GM19328 (cell line): ENCODE data around the gene LIPH.

ENCODE experiments used
- ATAC-seq: cut with Tn5 transposase; IDR thresholded peaks from one replicate; pipeline ENCODE4 v1.9.1; 2021; ENCODE audit warnings: mild to moderate bottlenecking, moderate library complexity; ENCODE audit not compliant: unreplicated experiment

The LIPH gene

DNA sequence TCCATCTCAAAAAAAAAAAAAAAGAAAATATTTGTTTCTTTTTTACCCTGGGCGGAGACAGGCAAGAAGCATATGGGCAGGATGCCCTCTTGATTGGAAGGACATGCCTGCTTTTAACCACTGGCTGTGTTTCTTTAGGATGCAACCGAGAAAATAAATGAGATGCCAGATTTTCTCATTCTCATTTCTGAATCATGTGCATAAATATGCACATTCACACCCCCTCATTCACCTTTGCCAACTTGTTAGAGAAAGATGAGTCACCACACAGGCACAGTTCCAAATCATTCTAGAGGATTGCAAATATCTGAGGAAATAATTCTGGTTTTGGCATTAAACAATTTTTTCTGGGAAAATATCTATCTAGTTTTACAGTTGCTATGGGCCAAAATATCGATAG, 3.3 kb downstream of the LIPH start:
- no peak for ATAC-seq

DNA sequence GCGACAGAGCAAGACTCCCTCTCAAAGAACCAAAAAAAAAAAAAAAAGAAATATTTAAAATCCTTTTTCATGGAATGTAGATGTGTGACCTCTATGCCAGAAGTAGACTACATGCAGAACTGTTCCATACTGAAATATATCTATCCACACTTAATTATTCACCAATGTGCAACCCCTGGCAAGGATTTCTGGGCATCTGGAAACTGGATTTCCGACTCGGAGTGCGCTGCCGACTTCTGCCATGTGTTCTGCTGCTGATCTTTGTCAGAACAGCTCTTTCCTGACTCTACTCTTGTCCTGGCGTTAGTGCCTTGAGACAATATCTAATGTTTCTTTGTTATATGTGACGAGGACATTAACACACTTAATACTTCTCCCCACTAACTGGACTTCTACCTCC, 11.7 kb downstream of the LIPH start:
- no peak for ATAC-seq

DNA sequence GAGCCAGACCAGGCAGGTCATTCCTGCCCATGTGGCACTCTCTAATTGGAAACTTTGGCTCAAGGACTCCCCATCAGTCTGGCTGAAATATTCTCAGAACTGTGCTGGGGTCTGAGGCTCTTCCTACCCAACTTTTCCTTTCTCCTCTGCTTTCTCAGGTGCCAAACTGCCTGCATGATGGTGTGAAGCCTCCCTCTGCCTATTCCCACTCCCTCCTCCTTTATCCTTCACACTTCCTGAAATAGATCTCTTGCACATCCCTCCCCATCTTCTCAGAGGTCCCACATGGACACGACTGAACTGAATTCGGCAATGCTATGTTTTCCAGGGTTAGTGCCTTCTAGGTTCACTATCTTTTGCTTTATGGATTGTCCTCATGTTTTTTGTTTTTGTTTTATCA, 12.5 kb downstream of the LIPH start:
- ATAC-seq = no peak

DNA sequence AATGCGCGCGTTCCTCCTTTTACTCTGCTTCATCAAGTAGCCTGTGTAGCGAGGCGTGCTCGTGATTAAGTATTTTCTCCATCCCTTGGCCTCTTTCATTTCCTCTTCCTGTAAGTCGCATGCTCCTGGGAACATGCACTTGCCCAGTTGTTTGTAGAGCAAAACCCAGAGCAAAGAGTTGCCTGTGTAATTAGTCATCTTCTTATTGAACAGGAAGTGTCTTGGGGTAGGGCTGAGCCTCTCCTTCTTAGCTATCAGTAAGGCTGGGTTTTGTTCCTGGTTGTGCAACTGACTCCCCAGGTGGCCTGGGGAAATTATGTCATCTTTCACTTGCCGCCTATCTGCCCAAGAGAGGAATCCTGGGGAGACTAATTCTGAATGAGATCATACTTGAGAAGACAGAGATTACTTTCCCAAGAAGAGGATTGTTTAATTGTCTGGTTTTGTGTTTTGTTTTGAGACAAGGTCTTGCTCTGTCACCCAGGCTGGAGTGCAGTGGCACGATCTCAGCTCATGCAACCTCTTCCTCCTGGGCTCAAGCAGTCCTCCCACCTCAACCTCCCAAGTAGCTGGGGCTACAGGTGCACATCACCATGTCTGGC, 14.9 kb downstream of the LIPH start:
- peak; percentile 98 for ATAC-seq

DNA sequence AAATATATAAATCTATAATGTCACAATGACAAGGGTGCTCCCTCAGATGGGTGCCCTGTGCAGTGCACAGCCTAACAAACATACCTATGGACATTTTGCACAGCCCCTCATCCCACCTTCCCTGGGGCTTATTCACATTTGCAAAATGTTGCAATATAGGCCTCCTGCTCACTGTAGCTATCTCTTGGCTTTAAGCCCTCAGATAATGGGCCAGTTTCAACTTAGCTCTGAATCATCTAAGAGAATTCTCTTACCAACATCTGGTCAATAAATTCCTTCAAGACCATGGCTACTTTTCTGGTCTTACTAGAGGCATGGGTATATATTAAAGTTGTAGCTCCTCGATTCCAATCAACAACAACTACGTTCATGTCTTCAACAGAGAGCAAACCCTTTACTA, 17.9 kb downstream of the LIPH start:
- no peak for ATAC-seq

DNA sequence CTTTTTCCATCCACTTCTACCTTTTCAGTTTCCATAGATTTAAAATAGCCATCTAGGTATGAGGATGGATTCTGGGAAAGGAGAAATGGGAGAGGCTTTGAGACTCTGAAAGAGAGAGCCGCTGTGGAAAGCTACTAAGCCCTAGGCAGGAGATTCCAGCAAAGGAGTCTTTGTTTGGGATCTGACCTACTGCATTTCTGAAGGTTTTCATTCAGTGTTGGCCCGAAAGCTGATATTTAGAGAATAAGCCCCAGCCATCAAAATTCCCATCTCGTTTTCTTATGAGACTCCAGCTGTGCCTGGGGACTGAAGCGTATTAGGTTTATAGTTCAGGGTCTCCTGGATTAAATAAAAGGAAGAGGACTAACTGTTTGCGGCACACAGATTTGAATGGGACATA, 19.5 kb downstream of the LIPH start:
- ATAC-seq = no peak

DNA sequence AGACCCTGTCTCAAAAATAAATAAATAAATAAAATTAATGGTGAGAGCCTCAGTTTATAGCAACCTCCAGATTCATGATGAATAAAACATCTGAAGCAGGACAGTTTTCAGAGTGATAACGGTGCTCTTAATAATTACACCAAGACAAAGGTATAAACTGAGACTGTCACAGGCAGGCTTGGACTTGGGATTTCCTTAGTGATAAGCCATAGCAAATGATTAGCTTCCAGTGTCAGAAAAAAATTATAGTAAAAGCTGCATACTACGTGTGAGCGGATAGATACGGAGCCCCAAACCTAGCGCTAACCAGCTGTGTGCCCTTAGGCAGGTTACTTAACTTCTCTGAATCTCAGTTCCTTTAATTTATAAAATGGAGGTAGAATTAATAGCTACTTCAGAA, 21.5 kb downstream of the LIPH start:
- no peak for ATAC-seq

DNA sequence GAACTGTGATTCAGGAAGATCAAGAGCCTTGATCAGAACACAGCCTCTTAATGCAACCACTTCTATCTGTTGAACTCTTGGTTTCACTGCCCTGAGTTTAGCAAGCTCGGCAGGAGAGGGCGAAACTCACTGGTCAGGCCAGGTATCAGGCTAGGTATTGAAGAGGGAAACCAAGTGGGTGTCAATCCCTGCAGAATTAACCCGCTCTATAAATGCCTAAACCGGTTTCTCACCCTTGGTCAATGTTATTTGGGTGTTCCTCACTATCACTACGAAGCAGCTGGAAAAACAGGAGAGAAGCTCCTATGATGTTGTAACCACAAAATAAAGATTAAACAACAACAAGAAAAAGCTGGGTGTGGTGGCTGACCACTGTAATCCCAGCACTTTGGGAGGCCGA, 23.9 kb downstream of the LIPH start:
- no peak for ATAC-seq

DNA sequence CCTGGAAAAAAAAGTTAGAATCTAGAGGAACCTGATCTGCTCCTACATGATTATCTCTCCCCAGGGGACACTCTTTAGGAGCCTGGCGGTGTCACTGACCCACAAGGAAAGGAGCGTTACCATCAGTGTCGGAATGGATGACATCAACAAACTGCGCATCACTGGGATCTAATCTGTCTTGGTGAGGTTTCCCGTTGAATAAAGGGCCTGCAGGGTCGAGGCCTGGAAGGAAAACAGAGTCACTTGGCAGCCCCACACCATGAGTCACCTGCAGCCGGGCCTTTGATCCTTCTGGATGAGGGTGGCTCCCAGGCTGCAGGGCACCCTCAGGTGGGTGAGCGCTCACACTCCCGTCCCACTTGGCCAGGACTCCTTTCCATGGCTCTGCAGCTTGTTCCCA, 25.0 kb downstream of the LIPH start:
- ATAC-seq = no peak

DNA sequence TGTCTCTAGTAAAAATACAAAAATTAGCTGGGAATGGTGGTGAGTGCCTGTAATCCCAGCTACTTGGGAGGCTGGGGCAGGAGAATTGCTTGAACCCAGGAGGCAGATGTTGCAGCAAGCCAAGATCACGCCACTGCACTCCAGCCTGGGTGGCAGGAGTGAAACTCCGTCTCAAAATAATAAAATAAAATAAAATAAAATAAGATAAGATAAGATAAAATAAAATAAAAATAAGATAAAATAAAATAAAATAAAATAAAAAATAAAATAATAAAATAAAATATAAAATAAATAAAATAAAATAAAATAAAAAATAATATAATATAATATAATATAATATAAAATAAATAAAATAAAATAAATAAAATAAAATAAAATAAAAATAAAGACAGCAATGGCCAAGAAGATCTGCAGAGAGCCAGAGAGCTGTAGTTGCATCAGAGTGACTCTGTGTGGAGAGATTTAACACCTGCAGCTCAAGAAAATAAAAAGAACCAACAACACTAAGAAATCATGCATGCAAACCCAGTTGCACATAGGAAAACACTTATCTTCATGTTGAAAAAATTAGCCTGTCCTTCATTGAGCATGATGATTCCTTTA, 25.9 kb downstream of the LIPH start:
- ATAC-seq = no peak

DNA sequence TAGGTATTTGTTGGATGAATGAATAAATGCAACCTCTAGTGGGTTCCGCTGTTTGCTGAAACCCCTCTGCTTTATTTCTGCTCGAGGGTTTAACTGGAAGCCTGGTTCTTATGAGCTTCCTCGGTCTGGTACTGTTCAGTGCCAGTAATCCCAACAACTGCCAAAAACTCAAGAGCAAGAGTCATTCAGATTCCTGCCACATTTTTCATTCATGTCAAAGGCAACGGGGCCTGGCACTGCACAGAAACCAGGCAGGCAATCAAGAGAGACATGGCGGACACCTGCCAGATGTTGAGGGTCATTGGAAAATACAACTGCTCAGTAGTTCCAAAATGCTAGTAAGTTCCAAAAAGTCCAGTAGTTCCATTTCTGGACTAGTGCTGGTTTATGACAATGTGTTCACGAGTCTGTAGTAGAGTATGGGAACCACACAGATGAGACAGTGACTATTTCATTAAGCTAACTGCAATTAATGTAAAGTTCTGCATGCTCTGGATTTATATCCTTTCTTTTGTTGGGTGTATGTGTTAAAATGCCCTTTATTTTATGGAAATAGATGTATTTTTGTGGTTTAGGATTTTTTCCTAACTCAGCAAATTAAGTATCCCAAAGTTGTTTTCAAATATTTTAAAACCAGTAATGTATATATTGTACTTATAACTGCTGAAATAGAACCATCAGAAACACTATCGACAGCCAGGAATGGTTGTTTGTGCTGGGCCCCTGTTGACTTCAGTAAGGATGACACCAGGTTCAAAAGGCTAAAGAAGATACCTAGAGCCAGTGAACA, 30.8 kb downstream of the LIPH start:
- ATAC-seq = no peak

DNA sequence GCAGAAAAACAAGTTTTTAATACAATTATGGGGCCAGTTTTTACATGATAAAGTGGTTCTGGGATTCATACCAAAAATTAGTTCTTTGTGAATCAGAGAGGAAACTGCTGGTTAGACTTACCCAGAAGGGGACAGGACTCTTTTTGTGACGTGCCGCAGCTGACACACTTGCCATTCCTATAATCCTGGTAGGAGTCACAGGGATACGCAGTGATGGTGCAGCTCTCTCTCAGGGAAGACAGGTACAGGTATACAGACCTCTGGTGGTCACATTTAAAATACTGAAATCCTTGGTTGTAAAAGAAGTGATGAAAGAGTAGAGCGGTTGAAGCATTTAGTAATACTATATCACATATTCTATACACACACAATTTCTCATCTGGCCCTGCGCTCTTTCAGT, 33.4 kb downstream of the LIPH start:
- no peak for ATAC-seq

DNA sequence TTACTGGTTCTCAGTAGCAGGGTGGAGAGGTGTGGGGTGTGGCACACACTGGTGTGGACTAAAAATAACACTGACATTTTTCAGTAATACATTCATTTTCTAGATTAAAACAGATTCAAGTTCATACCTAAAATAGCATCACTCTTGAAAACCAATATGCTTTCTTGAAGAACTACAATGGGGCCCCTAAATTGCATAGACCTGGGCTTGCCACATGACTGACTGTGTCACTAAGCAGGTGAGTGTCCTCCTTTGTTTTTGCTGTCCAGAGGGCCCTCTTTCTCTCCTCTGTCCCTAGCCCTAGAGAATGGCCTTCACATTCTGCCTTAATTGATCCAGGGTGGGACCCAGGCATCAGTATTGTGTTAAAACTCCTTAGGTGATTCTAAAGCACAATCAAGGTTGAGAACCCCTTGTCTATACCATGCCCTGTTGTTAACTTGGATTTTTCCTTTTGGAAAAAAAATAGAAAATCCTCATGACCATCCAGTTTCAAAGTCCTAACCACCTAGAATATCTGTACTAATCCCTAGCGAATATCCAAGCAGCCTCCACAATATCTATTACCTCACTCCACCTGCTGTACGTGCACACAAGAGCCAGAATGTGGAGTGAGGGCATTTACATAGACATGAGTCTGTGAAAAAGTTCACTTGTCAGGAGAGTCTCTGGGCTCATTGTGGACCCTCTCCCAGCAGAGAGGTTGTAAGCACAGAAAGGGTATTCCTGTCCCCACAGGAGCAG, 34.8 kb downstream of the LIPH start:
- ATAC-seq = no peak

DNA sequence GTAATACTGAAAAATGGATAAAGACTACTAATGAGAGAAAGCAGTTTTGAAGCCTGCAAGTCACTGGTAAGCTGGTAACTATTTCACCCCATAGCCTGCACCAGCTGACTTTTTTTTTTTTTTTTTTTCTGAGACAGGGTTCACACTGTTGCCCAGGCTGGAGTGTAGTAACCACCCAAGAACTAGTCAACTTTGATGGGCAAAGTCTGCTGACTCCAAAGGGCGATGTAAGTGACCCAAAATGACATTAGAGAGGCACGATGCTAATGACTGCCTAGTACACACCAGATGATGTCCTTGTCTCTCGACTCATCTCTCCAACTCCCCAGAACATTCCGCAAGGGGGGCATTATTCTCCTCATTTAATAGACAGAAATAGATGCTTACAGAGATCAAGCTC, 40.7 kb downstream of the LIPH start:
- ATAC-seq = no peak

DNA sequence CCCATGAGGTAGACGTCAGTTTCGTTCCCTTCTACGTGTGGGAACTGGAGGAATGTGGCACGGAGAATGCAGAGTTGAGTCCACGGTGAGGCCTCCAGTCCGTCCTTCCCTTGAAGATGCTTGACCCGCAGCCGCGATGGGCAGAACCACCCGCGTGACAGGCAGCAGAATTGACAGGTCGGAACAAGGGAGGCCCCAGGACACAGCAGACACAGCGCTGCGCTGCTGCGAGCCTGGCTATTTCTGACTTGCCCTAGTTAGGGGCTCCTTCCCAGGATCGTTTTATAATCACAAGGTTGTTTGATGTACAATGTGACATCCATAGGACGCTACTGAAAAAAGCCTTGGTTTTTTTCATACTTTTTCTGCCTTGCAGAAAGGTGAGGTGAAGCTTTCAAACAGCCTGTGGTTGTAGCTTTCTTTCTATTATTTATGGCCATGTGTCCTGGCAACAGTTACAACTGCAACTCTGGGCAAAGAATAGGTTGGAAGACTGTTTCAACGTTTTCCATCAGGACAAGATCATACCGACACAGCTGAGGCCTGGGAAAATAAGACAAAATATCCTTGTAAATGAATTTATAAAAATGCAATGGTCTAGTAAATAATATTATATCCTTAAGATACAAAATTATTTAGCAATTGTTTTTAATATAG, 43.9 kb downstream of the LIPH start:
- no peak for ATAC-seq

DNA sequence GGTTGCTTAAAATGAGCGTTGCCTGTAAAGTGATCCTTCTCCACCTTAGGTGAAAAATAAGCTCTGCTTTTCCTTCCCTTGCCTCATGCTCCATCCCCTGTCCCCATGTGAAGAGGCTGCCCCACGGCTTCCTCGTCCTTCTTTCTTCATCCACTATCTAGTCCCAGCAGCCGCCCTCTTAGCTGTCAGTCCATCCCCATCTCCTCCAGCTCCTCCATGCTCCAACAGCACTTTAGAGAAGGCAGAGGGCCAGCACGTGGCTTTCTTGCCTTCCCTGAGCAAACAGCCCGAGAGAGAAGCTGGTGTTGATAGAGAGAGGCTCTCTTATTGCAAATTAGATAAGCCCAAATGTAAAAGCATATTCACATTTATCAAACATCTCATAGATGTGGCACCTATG, 44.5 kb downstream of the LIPH start:
- ATAC-seq = no peak

DNA sequence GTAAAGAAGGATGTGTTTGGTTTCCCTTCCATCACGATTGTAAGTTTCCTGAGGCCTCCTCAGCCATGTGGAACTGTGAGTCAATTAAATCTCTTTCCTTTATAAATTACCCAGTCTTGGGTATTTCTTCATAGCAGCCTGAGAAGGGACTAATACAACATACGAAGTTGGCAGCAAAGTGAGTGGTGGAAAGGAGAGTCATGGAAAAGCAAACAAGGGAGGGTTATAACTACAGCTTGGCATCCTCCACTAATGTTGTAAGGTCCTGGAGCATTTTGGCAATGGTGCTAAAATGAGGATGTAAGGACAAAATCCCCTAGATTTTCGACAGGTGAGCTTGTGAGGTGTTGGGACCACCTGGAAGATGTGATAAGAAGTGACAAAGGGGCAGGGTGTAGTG, 47.8 kb downstream of the LIPH start:
- no peak for ATAC-seq

DNA sequence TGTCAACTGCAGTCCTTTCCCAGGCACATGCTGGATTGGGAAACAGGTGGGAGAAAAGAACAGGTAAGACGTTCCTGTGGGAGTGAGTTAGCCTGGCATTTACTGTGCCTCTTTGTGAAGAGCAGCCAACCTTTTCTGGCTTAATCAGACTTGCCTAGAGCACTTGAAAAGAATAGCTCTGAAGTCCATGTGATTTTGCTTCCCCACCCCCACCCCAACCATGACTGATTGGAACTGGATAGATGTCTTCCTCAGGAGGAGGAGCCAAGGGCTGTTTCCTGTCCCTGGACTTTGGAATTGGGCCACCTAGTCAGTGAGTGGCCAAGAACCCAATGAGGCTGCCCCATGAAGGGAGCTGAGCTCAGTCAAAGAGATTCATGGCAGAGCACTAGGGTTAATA, 48.9 kb downstream of the LIPH start:
- ATAC-seq = no peak

DNA sequence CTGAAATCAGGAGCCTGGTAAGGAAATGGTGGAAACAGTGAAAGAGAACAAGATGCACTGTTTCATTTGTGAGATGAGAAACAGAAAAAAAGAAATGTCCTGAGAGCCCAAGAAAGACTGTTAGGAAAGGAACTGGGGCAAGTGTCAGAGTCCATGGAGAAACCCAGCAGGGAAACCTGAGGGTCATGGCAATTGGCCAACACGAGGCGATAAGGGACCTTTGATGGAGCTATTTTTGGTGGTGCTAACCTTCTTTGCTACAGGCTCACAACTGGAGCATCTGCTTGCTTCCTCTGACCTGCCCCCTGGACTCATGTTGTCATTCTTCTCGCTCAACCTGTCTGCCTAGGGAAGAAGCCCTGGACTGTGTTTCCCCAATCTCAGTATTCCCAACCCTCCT, 49.4 kb downstream of the LIPH start:
- no peak for ATAC-seq

DNA sequence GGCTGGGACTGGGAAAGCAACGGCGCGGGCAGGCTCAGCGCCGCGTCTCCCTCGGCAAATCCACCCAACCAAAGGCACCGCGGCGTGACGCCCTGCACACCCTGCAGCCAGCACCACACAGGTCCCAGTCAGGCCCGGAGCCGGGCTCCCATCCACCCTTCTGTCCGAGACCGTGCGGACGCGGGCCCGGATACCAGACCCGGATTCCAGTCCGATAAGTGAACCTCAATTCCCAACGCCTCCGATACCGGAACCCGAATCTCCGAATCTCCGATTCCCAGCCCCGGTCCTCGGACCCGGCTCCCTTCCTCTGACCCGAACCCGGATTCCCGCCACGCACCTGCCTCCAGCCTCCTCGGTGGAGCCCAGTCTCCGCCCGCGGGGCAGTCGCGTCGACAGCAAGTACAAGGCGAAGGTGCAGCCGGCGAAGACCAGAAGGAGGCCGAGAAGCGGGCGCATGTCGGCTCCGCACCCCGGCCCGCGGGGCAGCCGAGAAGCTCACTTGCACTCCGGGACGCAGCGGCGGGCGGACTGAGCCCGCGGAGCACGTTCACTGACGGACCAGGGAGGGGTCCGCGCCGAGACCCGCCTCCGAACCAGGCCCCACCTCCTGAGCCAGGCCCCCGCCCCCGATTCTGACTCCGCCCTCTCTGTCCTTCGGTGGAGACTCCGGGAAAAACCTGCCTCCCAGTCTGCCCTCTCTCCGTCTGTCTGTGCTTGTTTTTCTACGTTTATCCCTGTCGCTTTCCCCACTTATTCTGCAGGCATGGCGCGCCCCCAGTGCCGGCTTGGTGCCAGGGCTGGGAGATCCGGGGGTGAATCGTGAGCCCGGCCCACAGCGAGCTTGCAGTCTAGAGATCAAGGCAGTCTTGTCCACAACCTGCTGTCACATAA, 53.6 kb downstream of the LIPH start, which contains the start of gene TMEM41A:
TMEM41A (minus strand) TSS at position 533 of the 894 bp plus-strand sequence; CDS start at position 459, 74 bp downstream.
- peak; percentile 94 for ATAC-seq
